Hematopoietic multipotent progenitor cell treated with erythropoietin and hydrocortisone succinate and interleukin-3 and kit ligand, for 4 days (in vitro differentiated cells): Measurements from ENCODE around the gene CD300H.

ENCODE experiments used
- DNase-seq: peaks from one replicate; pipeline ENCODE4 v3.0.0-alpha.2; 2015

CD300H gene

DNA sequence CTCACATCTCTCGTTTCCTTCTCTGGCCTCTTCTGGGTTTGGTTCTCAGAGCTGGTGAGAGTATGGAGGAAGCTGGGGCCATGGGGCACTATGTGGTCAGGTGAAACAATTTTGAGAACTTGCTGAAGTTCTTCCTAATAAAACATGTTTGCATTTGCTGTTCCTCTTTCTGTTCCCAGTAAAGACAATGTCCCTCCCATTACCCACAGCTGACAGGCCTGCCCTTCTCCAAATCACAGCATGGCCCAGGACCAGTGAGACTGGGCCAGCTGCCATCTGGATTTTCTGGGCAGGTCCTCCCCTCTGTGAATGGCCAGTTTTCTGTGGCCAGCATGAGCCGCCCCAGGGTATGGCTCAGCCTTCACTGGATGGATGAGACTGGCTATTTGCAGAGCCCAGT is at the start of gene CD300H:
Gene CD300H, minus strand, starts transcription at position 113 of the 400 bp plus-strand sequence.
- no peak for DNase-seq

DNA sequence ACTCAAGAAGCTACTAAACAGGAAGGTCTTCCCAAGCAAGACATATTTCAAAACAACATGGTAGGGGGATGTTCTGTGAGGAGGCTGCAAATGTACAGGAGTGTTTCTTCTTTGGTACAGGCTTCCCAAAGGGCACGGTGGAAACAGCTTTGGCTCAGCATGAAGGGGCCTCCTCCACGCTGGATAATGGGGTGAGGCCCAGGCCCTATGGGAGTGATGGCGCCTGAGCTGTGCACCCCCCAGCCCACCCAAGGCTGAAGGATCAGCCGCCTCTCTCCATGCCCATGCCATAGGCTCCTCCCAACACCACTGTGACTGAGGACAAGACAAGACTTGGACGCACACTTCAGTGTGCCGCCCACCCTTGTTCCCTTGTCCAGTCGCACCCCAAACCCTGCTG is 49.4 kb upstream of the CD300H start:
- DNase-seq: no peak

DNA sequence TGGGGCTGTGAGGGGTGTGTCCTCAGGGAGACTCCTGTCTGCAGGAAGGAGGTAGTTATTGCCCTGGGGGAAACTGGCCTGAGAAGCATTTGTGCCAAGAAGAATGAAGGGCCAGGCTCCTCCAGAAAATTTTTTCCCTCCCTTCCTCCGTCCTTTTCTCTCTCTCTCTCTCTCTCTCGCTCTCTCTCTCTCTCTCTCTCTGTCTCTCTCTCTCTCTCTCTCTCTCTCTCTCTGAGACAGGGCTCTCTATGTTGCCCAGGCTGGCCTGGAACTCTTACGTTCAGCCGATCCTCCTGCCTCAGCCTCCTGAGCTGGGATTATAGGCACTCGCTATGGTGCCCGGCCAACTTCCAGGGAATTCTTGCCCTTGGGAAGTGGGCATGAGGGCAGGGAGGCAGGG is 44.7 kb upstream of the CD300H start:
- no peak for DNase-seq

DNA sequence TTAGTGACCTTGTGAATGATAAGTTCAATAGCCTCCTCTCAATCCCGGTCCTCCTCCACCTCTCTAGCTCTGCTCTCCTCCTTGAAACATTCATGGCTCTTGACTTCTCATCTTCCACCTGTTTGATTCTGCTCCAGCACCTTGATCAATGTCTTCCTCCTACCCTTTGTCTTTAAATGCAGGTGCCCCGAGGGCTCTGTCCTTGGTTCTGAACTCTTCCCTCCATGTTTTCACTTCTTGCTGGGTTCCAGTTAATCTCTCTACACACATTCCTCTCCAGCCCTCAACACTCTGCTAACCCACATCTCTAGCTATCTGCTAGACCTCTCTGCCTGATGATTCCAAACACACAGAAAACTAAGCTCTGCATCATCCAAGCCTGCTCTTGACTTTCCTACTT is 42.8 kb upstream of the CD300H start:
- DNase-seq: peak; percentile 38

DNA sequence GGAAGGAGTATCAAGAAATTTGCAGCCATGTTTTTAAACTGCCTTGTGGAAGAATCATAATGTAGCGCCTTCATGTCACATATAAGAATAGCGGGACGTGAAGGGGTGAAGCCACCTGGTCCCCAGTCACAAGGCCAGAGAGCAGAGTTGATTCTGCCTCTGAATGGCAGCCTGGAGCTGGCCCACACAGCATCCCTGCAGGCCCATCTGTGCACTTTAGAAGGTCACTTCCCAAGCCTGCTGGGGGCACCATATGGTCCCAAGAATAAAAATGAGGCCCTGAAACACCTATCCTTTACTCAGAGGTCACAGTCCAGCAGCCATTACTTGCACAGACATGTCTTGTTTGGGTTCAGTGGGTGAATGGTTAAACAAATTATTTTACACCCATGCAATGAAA is 41.2 kb upstream of the CD300H start:
- DNase-seq: no peak

DNA sequence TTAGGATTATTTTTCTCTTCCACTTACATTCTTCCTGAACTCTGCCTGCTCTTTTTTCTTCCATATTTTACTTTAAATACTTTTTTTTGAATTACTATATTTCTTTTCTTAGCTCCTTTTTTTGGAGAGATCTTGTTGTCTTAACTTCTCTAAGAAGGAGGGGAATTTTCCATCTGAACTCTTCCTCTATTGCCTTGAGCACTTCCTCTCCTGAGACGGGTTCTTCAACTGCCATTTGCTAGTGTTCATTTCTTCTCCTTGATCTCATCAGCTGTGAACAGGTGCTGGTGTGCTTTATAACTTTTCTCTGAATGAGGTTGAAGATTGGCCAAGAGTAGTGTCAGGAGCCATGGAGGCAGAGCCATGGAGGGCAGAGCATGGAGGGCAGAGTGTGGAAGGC is 39.9 kb upstream of the CD300H start:
- no peak for DNase-seq

DNA sequence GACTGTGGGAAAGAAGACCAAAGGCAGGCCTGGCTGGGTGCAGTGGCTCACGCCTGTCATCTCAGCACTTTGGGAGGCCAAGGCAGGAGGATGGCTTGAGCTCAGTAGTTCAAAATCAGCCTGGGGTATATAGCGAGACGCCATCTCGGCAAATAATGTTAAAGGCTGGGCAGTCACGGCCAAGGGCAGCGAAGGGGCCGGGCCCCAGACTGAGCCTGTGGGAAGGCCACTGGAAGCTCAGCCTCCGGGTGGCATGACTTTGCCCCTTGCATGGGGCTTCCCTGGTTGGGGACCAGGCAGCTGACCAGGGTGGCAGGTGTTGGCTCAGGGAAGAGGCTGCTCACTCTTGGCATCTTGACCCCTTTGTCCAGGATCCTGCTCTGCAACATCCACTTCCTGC is 38.7 kb upstream of the CD300H start:
- no peak for DNase-seq

DNA sequence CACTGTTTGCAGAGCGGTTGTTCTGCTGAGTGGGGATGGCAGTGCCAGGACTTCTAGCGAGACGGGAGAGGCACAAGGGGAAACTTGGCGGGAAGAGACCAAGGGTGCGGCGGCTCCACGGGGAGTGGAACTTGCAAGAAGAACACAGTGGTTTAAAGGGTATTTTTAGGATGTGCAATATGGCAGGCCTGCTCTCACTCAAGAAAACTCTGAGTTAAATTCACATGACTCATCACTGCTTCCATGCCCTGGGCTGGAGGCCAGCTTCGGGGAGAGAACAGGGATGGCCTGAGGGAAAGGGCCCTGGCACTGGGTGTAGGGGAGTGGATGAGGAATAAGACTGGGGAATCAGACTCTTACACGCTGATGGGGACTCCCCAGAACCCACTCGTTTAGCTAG is 38.1 kb upstream of the CD300H start:
- DNase-seq: no peak

DNA sequence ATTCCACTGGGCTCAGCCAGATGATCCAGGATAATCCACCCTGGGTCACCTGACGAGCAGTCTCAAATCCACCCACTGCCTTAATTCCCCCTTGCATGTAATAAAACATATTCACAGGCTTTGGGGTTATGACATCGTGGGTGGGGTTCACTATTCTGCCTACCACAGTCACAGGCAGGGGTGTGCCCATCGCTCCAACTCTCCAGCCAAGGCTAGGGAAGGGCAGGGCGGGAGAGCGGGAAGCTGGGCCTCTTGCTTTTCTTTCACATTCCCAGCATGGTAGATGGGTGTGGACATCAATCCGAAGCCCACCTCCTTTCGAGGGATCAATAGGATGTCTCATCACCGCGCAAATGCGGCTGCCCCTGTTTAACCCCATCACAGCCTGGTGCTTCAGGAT is 37.5 kb upstream of the CD300H start:
- DNase-seq: no peak

DNA sequence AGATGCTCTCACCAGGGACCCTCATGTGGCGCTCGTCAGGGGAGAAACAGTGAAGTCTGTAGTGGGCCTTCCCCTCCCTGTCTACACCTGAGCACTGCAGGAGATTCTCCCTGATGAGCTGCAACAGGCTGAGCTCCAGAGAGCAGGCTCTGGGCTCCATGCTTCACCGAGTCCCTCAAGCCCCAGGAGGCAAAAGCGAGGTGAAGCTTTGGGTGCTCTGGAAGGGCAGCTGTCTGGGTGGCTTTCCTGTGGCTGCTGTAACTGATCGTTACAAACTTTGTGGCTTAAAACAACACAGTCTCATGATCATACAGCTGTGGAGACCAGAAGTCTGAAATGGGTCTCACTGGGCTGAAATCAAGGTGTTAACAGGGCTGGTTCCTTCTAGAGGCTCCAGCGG is 36.9 kb upstream of the CD300H start:
- no peak for DNase-seq

DNA sequence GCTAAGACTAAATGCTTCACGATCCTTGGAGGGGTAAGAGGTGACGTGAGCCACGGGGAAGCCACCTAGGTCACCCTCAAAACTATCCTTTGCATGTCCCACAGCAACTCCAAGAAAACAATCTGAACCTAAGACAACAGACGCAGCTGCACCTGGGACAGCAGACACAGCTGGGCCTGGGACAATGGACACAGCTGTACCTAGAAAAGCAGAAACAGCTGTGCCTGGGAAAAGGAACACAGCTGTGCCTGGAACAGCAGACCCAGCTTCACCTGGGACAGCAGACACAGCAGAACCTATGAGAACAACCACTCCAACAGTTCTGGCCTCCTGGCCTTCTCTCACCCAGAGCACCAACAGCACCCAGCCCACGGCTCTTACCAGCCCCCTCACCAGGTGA is 36.4 kb upstream of the CD300H start:
- DNase-seq: no peak

DNA sequence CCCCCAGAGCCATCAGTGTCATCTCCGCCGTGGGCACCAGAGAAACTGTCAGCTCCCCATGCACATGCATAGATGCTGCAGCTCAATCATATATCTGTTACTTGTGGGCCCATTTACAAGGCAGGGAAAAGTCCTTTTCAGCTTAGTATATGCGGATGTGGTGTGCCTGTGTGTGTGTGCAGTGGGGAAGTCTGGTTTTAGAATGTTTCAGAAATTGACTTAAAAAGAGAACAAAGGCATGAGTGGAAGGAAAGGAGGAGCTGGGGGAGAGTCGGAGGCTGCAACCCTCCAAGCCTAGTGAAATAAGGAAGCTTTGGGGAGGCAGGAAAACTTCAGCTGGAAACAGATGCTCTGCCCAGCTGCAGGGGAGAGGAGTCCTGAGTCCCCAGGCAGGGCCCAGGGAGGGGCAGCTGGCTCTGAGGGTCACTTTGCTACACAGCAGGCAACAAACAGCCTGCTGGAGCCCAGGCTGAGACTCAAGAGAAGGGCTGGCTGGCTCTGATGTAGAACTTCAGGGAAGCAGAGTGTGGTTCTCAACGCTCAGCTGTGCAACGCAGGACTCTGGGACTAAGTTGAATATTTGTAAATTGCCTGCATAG is 35.8 kb upstream of the CD300H start:
- no peak for DNase-seq

DNA sequence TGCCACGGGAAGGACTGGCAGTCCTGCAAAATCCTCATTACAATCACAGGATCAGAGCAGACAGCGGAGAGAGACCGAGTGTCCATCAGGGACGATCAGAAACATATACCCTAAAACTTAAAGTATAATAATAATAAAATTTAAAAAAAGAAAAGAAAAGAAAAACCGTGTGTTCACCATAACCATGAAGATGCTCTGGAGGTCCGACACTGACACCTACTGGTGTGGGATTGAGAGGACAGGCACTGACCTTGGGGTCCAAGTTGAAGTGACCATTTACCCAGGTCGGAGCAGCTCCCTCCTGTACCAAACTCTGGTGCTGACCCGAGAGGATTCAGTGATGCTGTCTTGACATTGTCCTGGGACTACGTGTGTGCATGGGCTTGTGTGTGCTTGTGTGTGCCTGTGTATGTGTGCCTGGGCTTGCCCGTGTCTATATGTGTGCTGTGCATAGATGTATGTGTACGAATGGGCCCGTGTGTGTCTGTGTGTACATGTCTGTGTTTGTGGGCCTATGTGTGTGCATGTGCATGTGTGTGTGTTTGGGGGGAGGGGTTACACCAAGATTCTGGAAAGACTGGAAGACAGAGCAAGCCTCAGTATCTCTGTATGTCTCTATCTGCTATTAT is 34.7 kb upstream of the CD300H start:
- DNase-seq: peak; percentile 73

DNA sequence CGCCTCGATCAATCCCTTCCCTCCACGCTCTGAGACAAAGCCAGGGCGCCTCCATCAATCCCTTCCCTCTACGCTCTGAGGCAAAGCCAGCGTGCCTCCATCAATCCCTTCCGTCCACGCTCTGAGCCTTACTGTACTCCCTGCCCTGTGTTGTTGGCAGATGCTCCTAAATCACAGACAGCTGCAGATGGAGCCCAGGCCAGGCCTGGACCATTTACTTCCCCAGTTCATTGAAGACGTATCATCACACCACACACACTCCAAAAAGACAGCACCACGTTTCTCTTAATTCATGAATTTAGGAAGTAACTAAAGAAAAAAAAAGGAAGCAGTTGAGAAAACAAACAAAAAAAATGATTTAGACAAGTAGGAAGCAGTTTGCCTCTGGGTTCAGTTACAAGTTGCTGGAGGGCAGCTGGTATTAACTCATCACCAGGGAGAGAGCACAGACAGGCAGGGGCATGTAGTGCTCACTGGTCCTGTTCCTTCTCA is 32.2 kb upstream of the CD300H start:
- DNase-seq: peak; percentile 73

DNA sequence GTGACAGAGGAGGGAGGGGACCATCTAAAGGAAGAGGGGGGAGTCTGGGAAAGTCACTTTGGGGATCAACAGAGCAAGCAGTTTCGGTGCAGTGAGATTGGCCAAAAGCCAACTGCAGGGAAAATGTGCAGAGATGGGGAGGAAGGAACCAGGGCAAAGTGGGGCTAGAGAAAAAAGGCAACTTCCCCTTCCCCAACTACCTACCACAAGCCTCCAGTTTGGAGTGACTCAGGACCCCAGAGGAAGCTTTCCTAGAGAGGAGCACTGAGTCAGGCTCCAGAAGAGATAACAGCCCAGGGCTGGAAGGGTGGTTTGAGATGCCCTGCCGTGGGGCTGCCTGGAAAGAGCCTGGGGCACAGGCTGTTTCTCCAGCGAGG is 31.7 kb upstream of the CD300H start:
- DNase-seq: peak; percentile 29

DNA sequence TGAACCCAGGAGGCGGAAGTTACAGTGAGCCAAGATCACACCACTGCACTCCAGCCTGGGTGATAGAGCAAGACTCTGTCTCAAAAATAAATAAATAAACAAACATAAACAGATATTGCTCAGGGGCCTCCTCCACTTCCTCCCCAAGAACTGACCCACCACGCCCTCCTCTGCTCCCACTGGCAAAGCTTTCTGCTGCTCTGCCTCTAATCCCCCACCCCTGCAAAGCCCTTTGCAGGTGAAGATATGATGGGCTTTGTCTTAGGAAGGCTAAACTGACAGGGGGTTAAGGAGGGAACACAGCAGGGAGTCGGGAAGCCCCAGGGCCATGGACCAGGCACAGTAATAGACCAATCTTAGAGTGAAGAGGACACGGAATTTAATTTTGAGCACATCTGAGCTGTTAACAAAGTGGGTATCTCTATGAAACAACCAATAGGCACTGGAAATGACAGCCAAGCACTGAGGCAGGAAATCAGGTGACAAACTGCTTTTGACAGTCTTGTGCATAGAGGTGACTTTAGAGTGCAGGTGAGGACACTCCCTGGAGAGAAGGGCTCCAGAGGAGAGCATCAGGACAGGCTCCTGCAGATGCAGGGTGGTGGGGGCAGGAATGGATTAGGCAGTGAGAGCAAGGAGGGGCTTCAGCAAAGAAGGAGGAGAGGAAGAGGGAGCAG is 31.2 kb upstream of the CD300H start:
- no peak for DNase-seq

DNA sequence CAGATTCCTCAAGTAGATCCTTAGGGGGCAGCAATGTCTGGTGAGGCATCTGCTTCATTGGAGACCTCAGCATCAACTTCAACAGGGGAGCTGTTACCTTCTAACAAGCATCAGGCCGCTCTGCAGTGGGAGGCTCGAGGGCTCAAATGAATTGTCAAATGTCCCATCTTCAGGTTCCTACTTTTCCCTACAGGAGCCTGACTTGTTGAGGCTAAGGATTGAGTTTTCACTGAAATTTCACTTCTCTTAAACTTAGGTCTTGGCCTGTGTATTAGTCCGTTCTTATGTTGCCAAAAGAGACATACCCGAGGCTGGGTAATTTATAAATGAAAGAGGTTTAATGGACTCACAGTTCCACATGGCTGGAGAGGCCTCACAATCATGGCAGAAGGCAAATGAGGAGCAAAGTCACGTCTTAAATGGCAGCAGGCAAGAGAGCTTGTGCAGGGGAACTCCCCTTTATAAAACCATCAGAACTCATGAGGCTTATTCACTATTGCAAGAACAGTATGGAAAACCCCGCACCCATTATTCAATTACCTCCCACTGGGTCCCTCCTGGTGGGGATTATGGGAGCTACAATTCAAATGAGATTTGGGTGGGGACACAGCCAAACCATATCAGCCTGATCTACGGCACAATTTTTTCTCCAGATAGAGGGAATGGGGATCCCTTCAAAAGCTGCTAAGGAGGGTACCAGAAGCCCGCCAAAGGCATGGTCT is 29.9 kb upstream of the CD300H start:
- DNase-seq: no peak

DNA sequence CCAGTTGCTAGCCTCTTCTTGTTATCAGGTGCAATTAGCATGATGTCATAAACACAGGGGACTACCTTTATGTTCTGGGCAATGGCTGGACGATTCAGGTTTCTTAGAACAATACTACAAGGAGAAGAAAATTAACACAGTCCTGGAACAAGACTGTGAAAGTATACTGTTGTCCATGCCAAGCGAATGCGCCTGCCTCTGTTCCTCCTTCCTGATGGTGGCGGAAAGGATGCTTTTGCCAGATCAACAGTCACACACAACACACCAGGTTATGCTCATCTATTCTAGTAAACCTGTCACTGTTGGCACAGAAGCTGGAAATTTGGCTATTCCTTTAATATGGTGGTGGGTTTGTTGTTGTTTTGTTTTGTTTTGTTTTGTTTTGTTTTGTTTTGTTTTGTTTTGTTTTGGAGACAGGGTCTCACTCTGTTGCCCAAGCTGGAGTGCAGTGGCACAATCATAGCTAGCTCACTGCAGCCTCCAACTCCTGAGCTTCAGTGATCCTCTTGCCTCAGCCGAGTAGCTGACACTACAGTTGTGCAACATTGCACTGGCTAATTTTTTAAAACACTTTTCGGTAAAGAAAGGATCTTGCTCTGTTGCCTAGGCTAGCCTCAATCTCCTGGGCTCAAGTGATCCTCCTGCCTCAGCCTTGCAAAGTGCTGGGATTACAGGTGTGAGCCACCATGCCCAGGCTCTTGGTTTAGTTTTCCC is 27.9 kb upstream of the CD300H start:
- no peak for DNase-seq

DNA sequence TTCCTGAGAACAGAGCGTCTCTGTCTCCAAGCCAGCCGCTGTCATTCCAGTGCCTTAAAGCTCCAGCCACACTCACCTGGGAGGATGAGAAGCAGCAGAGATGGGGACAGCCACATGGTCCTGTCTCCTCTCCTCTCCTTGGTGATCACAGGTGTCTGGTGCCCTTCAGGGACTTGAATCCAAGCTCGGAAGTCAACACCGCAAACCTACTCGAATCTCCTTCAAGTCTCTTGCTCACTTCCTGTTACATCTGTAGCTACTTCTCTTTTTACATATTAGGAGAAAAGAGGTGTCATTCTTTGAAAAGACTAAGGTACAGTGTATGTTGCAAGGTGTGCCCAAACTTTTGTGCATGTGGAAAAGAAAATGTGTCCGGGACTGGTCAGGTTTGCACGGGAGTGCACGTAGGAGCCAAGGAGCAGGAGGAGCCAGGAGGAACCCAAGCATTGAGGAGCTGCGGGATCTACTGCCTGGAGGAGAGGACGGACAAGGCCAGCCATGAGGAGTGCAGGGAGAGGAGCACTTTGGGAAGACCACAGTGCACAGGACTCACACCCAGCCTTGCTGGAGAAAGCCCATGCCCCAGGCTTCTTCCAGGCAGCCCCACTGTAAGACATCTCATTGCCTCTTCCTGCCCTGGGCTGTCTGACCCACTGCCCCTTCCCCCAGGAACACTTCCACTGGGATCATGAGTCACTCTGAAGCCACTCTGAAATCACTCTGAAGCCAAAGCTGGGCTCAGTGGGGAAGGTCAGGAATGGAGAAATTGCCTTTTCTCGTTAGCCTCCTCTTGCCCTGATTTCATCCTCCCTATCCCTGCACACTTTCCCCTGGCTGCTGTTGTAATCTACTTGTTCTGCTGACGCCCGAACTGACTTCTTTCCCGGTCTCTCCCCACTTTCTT is 25.0 kb upstream of the CD300H start, which contains the start of gene CD300LD:
Gene CD300LD, minus strand, starts transcription at position 197 of the 904 bp plus-strand sequence. Its CDS starts 81 bp downstream, at position 116.
- peak; percentile 44 for DNase-seq

DNA sequence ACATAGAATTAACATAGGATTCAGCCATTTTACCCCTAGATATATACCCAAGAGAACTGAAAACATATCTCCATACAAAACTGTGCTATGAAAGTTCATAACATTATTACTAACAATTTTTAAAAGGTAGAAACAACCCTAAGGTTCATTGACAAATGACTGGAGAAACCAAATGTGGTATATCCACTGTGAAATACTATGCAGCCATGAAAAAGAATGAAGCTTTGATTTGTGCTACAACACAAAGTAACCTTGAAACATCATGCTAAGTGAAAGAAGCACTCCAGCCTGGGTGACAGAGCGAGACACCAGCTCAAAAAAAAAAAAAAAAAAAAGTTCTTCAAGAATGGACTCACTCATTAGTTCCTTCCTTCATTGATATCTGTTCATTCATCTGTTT is 24.2 kb upstream of the CD300H start:
- DNase-seq: no peak

DNA sequence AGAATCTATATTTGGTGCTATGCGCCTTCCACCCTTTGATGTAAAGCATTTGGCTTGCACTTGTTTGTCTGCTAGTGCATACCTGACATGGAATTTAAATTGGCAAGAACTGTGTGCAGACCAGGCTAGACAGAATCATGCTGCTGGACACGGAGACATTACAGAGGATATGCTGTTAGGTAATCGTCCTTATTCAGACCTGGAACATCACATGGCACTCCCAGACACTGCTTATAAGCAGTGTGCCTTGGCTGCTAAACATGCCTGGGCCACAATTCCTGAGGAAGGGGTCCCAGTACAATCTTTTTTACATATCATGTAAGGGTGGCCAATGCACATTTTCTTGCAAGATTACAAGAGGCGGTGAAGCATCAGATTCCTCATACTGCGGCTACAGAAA is 18.4 kb upstream of the CD300H start:
- DNase-seq: no peak
